Motor neuron (in vitro differentiated cells): ENCODE data around the gene PRPF40B. TPM values are rescaled to one million over a fixed set of nuclear protein-coding genes. Genes with fewer than 3 reads are reported as not detected.

ENCODE experiments used
- ATAC-seq, 8 experiments: fragments of 200-7000 bp; cut with Tn5 transposase; replicated peaks in 6 of 8; 2 replicates each; pipeline ENCODE4 v1.8.0; 2021; ENCODE audit warnings: mild to moderate bottlenecking in 8 of 8, moderate library complexity in 8 of 8
- H3K27ac ChIP-seq, 2 donors: fragments of 250-450 bp; sonication (Bioruptor Pico); 2 replicates each; pipeline ENCODE4 v1.9.0; 2021; ENCODE audit warnings: antibody characterized with exemption in 2 of 2, mild to moderate bottlenecking in 2 of 2, moderate library complexity in 1 of 2
- H3K4me1 ChIP-seq, 2 donors: fragments of 250-450 bp; sonication (Bioruptor Pico); replicated peaks in 1 of 2; 2 replicates each; pipeline ENCODE4 v1.6.1; 2021; ENCODE audit warnings: antibody characterized with exemption in 2 of 2, mild to moderate bottlenecking in 2 of 2, moderate library complexity in 1 of 2
- H3K4me3 ChIP-seq, 5 donors: fragments of 250-450 bp; sonication (Bioruptor Pico); 2 replicates each; pipeline ENCODE4 v1.9.0; 2021; ENCODE audit warnings: antibody characterized with exemption in 5 of 5, mild to moderate bottlenecking in 5 of 5, moderate library complexity in 4 of 5
- WGBS, 10 experiments: fragments of 450-650 bp; shearing (Covaris generic); methylation state at CpG; one replicate each; pipeline ENCODE4 v1.0.0; 2022; 5-methylcytosine and 5-hydroxymethylcytosine counted together
- in situ Hi-C, 9 experiments: fragments of 400-800 bp; cut with MboI; loops; one replicate each; pipeline ENCODE4 v1.15.0; 2021; ENCODE audit warnings: low sequenced_read_pairs in 9 of 9, low pct_unique_long_range_greater_than_20kb in 2 of 9; ENCODE audit not compliant: unreplicated experiment in 9 of 9
- total RNA-seq, 8 experiments: library from RNA; unstranded; fragments of 300-600 nt; gene quantifications; 2 replicates each; pipeline versions ENCODE4 v1.2.3 to v1.2.4, GENCODE V29; 2022

PRPF40B gene
- total RNA-seq, 8 experiments from 2014 or later: 8.0 to 27.5 (median 20.1) TPM

DNA sequence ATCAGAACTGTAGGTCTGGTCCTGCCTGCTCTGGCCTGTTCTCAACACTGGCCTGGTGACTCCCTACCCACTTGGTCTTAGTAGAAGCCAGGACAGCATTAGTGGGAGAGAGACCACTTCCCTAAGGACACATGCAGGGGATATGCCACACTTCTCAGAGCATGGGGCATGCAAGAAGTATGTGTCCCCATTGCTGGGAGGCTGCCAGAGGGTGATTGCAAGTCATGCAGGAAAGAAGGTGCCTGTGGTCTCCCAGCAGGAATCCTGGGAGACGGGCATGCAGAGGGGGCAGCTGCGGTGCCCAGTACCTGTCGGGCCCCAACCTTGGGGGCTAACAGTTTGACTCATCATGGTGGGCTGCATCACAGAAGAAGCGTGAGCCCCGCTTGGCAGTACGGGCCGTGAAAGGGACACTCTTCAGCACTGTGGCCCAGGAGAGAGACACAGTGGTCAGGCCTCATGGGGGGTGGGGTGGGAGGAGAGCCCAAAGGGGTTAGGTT is 23.0 kb downstream of the PRPF40B start:
- no peak for ATAC-seq
- no CpG with 5 or more reads among the region's 7 CpGs for WGBS, 10 experiments
- no peak overlapping the region for H3K4me3 ChIP-seq
- H3K27ac ChIP-seq: no peak overlapping the region
- H3K4me1 ChIP-seq: peaks cover 0 to 3% of the 10 kb centered on the region in 2 donors
- in situ Hi-C loops: loop anchor here in 1 of 9 experiments (10.0 kb wide), 1 partner anchor 58 kb away; the partner anchor contains the start of gene FMNL3

- Histone ChIP-seq H3K4me1 (peaks cover 0 to 3% of the 10 kb centered on the region in 2 donors), H3K4me3 (no peak overlapping the region), H3K27ac (no peak overlapping the region)
- ATAC-seq: peak in 2 of 8 experiments; percentile 8 to 15
- in situ Hi-C loops: loop anchor here in 1 of 9 experiments (10.0 kb wide), 1 partner anchor 58 kb away; the partner anchor contains the start of gene FMNL3
- 100% methylated on average over 1 to 2 of the region's 12 CpGs; no CpG with 5 or more reads in 8 of the 10 experiments for whole genome bisulfite sequencing, 10 experiments
Observed at GRCh38 chr12:49646871-49647654, 23.7 kb downstream of the PRPF40B start.

GRCh38 chr12:49647827-49648711 is 24.7 kb downstream of the PRPF40B start:
- peaks cover 0 to 3% of the 10 kb centered on the region in 2 donors for H3K4me1 ChIP-seq
- in situ Hi-C loops: loop anchor here in 1 of 9 experiments (10.0 kb wide), 1 partner anchor 57 kb away; the partner anchor contains the start of gene FMNL3
- no peak overlapping the region for H3K27ac ChIP-seq
- 20 to 94% (median 91%) methylated on average over 1 to 11 of the region's 15 CpGs; no CpG with 5 or more reads in 4 of the 10 experiments for WGBS, 10 experiments
- ATAC-seq: peak in 3 of 8 experiments; percentile 17 to 71 (median 62)
- no peak overlapping the region for H3K4me3 ChIP-seq

DNA sequence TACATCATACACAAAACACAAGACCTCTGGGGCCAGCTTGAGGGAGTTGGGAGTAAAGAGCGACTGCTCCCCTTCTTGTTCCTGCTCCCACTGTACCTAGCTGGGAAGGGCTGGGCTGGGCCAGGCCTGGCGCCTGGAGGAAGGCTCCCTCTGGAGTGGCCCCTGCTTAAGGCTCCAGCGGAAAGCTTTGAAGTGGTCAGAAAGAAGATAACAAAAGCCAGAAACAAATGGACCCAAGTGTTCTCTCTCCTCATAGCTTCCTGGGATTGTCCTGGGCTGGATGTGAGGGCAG is 25.3 kb downstream of the PRPF40B start:
- H3K27ac ChIP-seq: no peak overlapping the region
- in situ Hi-C loops: loop anchor here in 1 of 9 experiments (10.0 kb wide), 1 partner anchor 56 kb away; the partner anchor contains the start of gene FMNL3
- peaks cover 0 to 3% of the 10 kb centered on the region in 2 donors for H3K4me1 ChIP-seq
- peak in 1 of 8 experiments; percentile 5 for ATAC-seq
- WGBS, 10 experiments: 80 to 93% methylated on average over 1 to 2 of the region's 3 CpGs; no CpG with 5 or more reads in 8 of the 10 experiments
- no peak overlapping the region for H3K4me3 ChIP-seq

DNA sequence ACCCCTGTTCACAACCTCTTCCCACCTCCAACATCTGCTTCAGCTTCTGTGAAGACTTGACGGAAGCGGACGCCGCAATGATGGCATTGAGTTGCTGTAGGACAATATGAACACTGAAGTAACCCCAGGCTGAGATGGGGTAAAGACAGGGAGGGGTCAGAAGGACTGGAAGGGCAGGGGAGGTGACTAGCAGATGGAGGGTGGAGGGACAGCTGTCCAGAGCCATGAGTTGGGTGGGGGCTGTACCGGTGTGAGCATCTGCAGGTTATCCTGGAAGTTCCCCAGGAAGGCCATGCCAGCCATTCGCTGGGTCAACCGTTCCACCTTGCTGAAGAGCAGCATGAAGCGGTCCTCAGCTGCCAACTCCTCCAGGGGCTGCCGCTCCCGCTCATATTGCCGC is 26.1 kb downstream of the PRPF40B start:
- 80 to 100% (median 100%) methylated on average over 2 to 4 of the region's 11 CpGs; no CpG with 5 or more reads in 7 of the 10 experiments for WGBS, 10 experiments
- ATAC-seq: no peak
- H3K4me3 ChIP-seq: no peak overlapping the region
- no peak overlapping the region for H3K27ac ChIP-seq
- peaks cover 0 to 3% of the 10 kb centered on the region in 2 donors for H3K4me1 ChIP-seq
- in situ Hi-C loops: loop anchor here in 1 of 9 experiments (10.0 kb wide), 1 partner anchor 55 kb away; the partner anchor contains the start of gene FMNL3

DNA sequence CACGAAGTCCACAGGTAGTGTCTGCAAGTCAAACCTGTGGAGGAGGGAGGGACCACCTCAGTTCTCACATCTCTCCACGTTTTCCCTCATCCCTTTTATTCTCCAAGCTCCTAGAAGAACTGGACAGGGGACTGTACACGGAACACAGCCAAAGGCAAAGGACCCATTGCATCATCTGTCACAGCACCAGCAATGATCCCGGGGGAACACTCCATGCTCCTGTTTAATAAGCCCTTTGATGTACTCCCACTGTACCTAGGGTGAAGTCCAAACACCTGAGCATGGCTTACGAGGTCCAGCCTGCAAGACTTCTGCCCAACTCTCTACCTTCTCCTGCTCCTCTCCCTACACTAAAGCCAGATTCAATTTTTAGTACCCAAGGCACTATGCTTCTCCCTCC is 26.5 kb downstream of the PRPF40B start:
- no peaks in the 10 kb centered on the region for H3K4me1 ChIP-seq
- WGBS, 10 experiments: 40 to 100% (median 83%) methylated on average over 1 to 3 of the region's 5 CpGs; no CpG with 5 or more reads in 5 of the 10 experiments
- no peak for ATAC-seq
- H3K4me3 ChIP-seq: no peak overlapping the region
- in situ Hi-C loops: loop anchor here in 1 of 9 experiments (10.0 kb wide), 1 partner anchor 55 kb away; the partner anchor contains the start of gene FMNL3
- no peak overlapping the region for H3K27ac ChIP-seq

- Histone ChIP-seq H3K4me3 (no peak overlapping the region), H3K4me1 (no peaks in the 10 kb centered on the region), H3K27ac (no peak overlapping the region)
- in situ Hi-C loops: no loop called here
- 94% methylated on average over 3 of the region's 8 CpGs; no CpG with 5 or more reads in 9 of the 10 experiments for WGBS, 10 experiments
- ATAC-seq: no peak
Observed at GRCh38 chr12:49651855-49652254, 28.5 kb downstream of the PRPF40B start.

DNA sequence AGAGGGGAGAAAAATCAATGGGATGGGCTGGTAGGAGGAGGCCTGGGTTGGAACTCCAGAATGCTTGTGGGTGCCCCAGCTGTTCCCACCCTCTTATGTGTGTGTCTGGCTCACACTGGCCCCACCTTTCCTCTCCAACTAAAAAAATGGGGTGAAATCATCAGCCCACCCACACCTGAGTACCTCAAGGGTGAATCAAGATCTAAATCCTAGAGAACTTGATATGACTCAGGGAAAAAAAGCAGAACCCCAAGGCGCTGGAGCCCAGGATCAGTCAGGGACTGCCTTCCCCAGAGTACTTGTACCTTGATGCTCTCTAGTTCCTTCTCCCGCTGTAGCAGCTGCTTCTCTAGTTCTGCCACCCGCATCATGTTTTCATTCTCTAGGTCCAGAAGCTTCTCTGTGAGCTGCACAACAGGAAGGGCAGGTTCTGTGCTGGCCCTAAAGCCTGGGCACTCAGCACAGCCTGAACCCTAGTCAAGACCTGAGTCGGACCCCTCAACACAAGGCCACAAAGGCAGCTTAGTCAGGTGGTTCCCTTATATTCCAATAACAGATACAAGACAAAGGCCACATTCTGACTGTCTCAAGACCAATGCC is 29.7 kb downstream of the PRPF40B start:
- WGBS, 10 experiments: 80 to 100% (median 87%) methylated on average over 1 to 4 of the region's 4 CpGs; no CpG with 5 or more reads in 1 of the 10 experiments
- Histone ChIP-seq H3K4me3 (no peak overlapping the region), H3K4me1 (no peaks in the 10 kb centered on the region), H3K27ac (no peak overlapping the region)
- in situ Hi-C loops: no loop called here
- ATAC-seq: no peak

DNA sequence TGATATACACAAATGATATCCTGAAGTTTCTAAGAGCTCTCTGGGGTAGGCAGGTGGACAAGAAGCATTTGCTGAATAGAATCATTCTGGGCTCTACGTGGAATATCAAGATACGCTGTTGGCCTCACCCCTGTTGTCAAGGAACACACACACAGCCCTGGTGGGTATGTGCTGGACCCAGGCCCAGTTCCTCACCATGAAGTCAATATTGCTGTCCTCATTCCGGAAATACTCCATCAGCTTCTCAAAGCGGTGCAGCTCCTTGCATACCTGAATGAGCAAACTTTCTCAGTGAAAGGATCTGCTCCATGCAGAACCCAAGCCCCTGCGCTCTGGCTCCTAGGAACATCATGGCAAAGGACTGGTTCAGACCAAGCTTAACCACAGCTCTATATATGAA is 31.4 kb downstream of the PRPF40B start:
- in situ Hi-C loops: no loop called here
- H3K4me1 ChIP-seq: no peaks in the 10 kb centered on the region
- no peak overlapping the region for H3K27ac ChIP-seq
- ATAC-seq: peak in 1 of 8 experiments; percentile 92
- WGBS, 10 experiments: 60 to 100% (median 94%) methylated on average over 1 to 4 of the region's 5 CpGs; no CpG with 5 or more reads in 1 of the 10 experiments
- H3K4me3 ChIP-seq: no peak overlapping the region

DNA sequence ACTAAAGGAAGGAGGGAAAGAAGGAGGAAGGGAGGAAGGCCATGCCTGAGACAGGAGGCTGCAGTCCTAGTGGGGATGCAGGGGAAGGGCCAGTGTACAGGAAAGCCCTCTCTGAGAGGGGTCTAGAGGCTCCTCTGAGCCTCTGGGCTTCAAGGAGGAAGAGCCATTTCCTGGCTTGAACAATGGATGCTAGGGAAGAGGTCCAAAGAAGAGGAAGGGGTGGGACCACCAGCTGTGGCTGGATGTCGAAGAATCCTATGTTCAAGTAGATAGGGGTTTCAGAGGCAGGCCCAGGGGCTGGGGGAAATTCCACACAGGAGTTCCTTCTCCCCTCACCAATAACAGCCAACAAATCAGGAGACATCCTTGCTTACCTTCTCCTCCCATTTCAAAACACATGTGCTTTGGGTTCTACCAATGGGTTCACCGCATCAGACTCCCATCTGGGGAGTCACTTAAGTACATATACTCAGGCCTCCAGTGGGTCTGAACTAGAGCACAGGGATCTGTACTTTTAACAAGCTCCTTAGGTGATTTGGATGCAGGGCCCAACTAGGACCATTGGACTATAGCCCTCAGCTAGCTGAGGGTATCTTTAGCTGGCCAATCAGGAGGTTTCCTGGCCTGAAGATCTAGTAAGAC is 32.4 kb downstream of the PRPF40B start:
- Histone ChIP-seq H3K4me3 (no peak overlapping the region), H3K4me1 (no peaks in the 10 kb centered on the region), H3K27ac (no peak overlapping the region)
- no peak for ATAC-seq
- WGBS, 10 experiments: 50 to 100% (median 89%) methylated on average over 1 to 2 of the region's 2 CpGs; no CpG with 5 or more reads in 4 of the 10 experiments
- in situ Hi-C loops: no loop called here

DNA sequence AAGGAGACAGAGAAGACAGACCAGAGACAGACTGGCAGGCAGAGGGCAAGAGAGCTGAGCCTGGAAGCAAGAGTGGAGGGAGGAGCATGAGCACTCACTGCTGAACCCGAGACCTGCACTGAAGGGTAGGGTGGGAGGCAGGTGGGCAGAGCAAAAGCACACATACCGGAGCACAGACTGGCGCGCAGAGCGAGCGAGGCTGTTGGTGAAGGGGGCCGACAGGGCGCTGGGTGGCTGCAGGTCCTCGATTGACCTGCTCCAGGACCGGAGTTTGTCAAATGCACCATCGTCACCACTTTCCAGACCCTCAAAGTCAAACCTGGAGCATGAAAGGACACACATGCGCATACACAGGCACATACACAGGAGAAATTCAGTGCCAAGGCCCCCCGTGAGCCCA is 34.9 kb downstream of the PRPF40B start:
- in situ Hi-C loops: no loop called here
- 74 to 85% (median 84%) methylated on average over 3 to 5 of the region's 13 CpGs; no CpG with 5 or more reads in 7 of the 10 experiments for WGBS, 10 experiments
- Histone ChIP-seq H3K4me3 (no peak overlapping the region), H3K27ac (no peak overlapping the region), H3K4me1 (no peaks in the 10 kb centered on the region)
- ATAC-seq: no peak

DNA sequence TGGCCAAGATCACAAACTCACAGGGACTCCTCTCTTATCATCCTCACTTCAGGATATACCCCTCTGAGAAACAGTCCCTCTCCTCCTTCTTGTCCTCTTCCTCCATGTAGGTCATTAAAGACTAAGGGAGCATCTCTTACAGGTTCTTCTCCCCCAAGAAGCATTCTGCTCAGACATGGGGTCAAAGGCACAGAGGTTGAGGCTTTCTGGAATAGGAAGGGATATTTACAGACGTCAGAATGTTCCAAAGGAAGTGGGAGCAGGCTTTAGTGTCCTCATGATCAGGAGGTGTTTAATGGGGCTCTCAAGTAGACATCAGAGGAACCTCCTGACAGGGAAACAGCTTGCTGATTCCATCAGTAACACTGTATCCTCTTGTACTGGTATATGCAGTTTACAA is 36.4 kb downstream of the PRPF40B start:
- Histone ChIP-seq H3K27ac (no peak overlapping the region), H3K4me3 (no peak overlapping the region), H3K4me1 (no peaks in the 10 kb centered on the region)
- in situ Hi-C loops: no loop called here
- no peak for ATAC-seq
- 67 to 100% (median 100%) methylated on average over 1 of the region's 1 CpG; no CpG with 5 or more reads in 5 of the 10 experiments for WGBS, 10 experiments
